Smooth muscle cell (in vitro differentiated cells): ENCODE data around the gene SETBP1. TPM values are rescaled to one million over a fixed set of nuclear protein-coding genes. Genes with fewer than 3 reads are reported as not detected.

ENCODE experiments used
- DNase-seq: peaks from one replicate; lab custom pipeline; 2025; ENCODE audit not compliant: unreplicated experiment; lab: John Stamatoyannopoulos, UW
- H2AFZ ChIP-seq: fragments of 200-600 bp; sonication (generic); 2 replicates; pipeline ENCODE4 v1.6.0; 2016; ENCODE audit warnings: antibody characterized with exemption, low read depth, mild to moderate bottlenecking
- H3F3A ChIP-seq: fragments of 200-600 bp; sonication (generic); 2 replicates; pipeline ENCODE4 v1.6.0; 2017; ENCODE audit warnings: antibody characterized with exemption, low read depth
- H3K27ac ChIP-seq: fragments of 200-600 bp; sonication (generic); 2 replicates; pipeline ENCODE4 v1.5.1; 2016; ENCODE audit warnings: low read depth, mild to moderate bottlenecking
- H3K27me3 ChIP-seq: fragments of 200-600 bp; sonication (generic); 2 replicates; pipeline ENCODE4 v1.6.1; 2016; ENCODE audit warnings: low read depth, mild to moderate bottlenecking
- H3K36me3 ChIP-seq: fragments of 200-600 bp; sonication (generic); 2 replicates; pipeline ENCODE4 v1.5.1; 2016; ENCODE audit warnings: low read depth
- H3K4me1 ChIP-seq: fragments of 200-600 bp; sonication (generic); 2 replicates; pipeline ENCODE4 v1.5.1; 2016; ENCODE audit warnings: low read depth
- H3K4me2 ChIP-seq: fragments of 200-600 bp; sonication (generic); 2 replicates; pipeline ENCODE4 v1.6.0; 2016; ENCODE audit warnings: mild to moderate bottlenecking
- H3K4me3 ChIP-seq: fragments of 200-600 bp; sonication (generic); 2 replicates; pipeline ENCODE4 v1.5.1; 2016; ENCODE audit warnings: mild to moderate bottlenecking
- H3K79me2 ChIP-seq: fragments of 200-600 bp; sonication (generic); 2 replicates; pipeline ENCODE4 v1.6.0; 2016; ENCODE audit warnings: low read depth, mild to moderate bottlenecking
- H3K9ac ChIP-seq: fragments of 200-600 bp; sonication (generic); 2 replicates; pipeline ENCODE4 v1.6.0; 2016; ENCODE audit warnings: low read depth
- H3K9me3 ChIP-seq: fragments of 200-600 bp; sonication (generic); replicated peaks from 2 replicates; pipeline ENCODE4 v1.5.1; 2016; ENCODE audit warnings: low read depth
- H4K20me1 ChIP-seq: fragments of 200-600 bp; sonication (generic); 2 replicates; pipeline ENCODE4 v1.6.0; 2016; ENCODE audit warnings: low read depth
- CTCF ChIP-seq: fragments of 200-600 bp; sonication (generic); IDR thresholded peaks from 2 replicates; pipeline ENCODE4 v1.5.1; 2017; ENCODE audit warnings: borderline replicate concordance, mild to moderate bottlenecking, antibody characterized with exemption; ENCODE audit not compliant: insufficient read depth, poor library complexity, severe bottlenecking
- WGBS: methylation state at CpG from one replicate; pipeline ENCODE4 v1.1.7; 2016; ENCODE audit warnings: low lambda C conversion rate; 5-methylcytosine and 5-hydroxymethylcytosine counted together
- polyA plus RNA-seq: library from polyadenylated mRNA; unstranded; fragments of >200 nt; fragmentation: Nextera tagmentation; extraction: Ambion mirVana; gene quantifications from 2 replicates; pipeline ENCODE4 v1.2.1, GENCODE V29; 2016
- total RNA-seq: library from RNA; depleted of rRNA; stranded (reverse); fragments of >200 nt; gene quantifications from 2 replicates; pipeline ENCODE4 v1.2.3, GENCODE V29; 2014

The SETBP1 gene
- total and polyA plus RNA-seq, 2 experiments from 2014 or later: 6.1 to 17.7 TPM

DNA sequence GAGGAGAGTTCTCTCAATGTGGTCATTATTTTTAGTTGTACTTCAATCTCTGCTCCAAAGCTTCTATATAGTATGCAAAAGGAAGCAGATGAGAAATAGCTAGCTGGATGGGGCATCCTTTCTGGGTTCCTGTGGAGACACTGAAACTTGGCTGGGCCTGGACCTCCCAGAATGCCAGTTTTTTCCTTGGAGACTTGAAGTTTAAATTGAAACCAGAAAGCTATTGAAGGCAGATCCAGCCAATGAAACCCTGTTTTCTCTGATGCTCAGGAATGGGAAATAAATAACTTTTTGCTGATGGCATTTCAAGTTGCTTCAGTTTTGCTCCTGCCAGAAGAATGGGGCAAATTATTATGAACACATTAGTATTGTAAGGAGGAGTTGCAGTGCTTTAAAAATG is 2.9 kb downstream of the SETBP1 start:
- peaks cover 71% of the 10 kb centered on the region for H3K79me2 ChIP-seq
- no peaks in the 10 kb centered on the region for H3K27me3 ChIP-seq
- H4K20me1 ChIP-seq: peaks cover 24% of the 10 kb centered on the region
- DNase-seq: no peak
- H3K4me2 ChIP-seq: peak overlapping the region; percentile 93
- H3K27ac ChIP-seq: peak overlapping the region; percentile 34
- no peak overlapping the region for H3K9ac ChIP-seq
- H3K4me1 ChIP-seq: peaks cover 29% of the 10 kb centered on the region
- peaks cover 6% of the 10 kb centered on the region for H3F3A ChIP-seq
- H3K9me3 ChIP-seq: no peaks in the 10 kb centered on the region
- no peak overlapping the region for H2AFZ ChIP-seq
- H3K4me3 ChIP-seq: peak overlapping the region; percentile 94
- TF ChIP-seq CTCF: no peak
- H3K36me3 ChIP-seq: no peaks in the 10 kb centered on the region

DNA sequence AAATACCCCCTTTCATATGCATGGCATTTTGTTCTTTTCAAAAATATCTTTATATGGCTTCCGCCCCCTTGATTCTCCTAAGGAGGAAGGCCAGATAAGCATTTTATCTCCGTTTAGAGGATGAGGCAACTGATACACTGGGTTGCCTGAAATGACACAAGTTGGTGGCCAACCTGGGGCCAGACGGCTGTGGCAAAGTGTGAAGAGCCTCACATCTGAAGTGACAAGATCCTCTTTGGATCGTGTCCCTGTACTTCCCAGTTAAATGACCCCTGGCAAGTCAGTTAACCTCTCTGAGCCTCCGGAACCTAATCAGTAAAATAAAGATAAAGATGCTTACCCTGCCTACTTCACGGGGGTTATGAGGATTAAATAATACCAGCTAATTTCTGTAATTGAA is 4.6 kb downstream of the SETBP1 start:
- Histone ChIP-seq H3K27me3 (no peaks in the 10 kb centered on the region), H4K20me1 (peaks cover 24% of the 10 kb centered on the region), H3F3A (peaks cover 5% of the 10 kb centered on the region), H3K4me3 (no peak overlapping the region), H3K36me3 (no peaks in the 10 kb centered on the region), H3K4me1 (peaks cover 26% of the 10 kb centered on the region), H2AFZ (no peak overlapping the region), H3K9me3 (no peaks in the 10 kb centered on the region), H3K4me2 (no peak overlapping the region), H3K79me2 (peaks cover 88% of the 10 kb centered on the region), H3K9ac (no peak overlapping the region), H3K27ac (no peak overlapping the region)
- WGBS: 37% methylated on average over 6 of the region's 6 CpGs
- no peak for TF ChIP-seq CTCF
- DNase-seq: no peak

GRCh38 chr18:44686156-44686555 is 5.5 kb downstream of the SETBP1 start:
- peaks cover 5% of the 10 kb centered on the region for H3F3A ChIP-seq
- H2AFZ ChIP-seq: no peak overlapping the region
- H3K79me2 ChIP-seq: peaks cover 92% of the 10 kb centered on the region
- peaks cover 24% of the 10 kb centered on the region for H4K20me1 ChIP-seq
- no peak overlapping the region for H3K4me2 ChIP-seq
- no peak overlapping the region for H3K27ac ChIP-seq
- H3K4me3 ChIP-seq: no peak overlapping the region
- H3K9ac ChIP-seq: no peak overlapping the region
- no peaks in the 10 kb centered on the region for H3K9me3 ChIP-seq
- no peak for DNase-seq
- WGBS: 53% methylated on average over 1 of the region's 1 CpG
- no peaks in the 10 kb centered on the region for H3K27me3 ChIP-seq
- TF ChIP-seq CTCF: no peak
- H3K36me3 ChIP-seq: no peaks in the 10 kb centered on the region
- peaks cover 26% of the 10 kb centered on the region for H3K4me1 ChIP-seq

DNA sequence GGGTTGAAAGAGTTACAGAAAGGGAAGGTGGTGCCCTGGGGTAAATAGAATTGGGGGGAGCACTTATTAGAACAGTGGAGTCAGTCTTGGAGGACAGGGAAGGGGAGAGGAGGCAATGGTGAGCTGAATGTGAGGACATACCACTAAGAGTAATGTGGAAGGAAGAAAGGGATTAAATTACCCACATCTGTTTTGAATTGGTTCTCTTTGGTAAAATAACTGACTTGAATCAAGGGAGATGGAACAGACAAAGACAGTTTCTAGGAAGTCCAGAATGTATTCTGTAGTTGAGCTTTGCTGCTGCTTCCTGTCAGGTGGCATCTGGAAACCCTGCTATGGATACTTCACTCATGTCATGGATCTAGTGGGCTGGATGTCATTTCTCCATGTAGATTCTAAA is 6.7 kb downstream of the SETBP1 start:
- Histone ChIP-seq H3K27ac (no peak overlapping the region), H3K9ac (no peak overlapping the region), H3K36me3 (no peaks in the 10 kb centered on the region), H3K27me3 (no peaks in the 10 kb centered on the region), H3K4me2 (no peak overlapping the region), H3K4me1 (peaks cover 17% of the 10 kb centered on the region), H3F3A (peaks cover 5% of the 10 kb centered on the region), H3K79me2 (peaks cover 98% of the 10 kb centered on the region), H2AFZ (no peak overlapping the region), H4K20me1 (peaks cover 24% of the 10 kb centered on the region), H3K9me3 (no peaks in the 10 kb centered on the region), H3K4me3 (no peak overlapping the region)
- no peak for TF ChIP-seq CTCF
- DNase-seq: no peak
